ENCODE data around the gene ZFYVE19. TPM values are rescaled to one million over a fixed set of nuclear protein-coding genes. Genes with fewer than 3 reads are reported as not detected.

ZFYVE19 gene
- total RNA-seq, 2 donors from 2014 or later: 27.0 to 29.3 TPM

DNA sequence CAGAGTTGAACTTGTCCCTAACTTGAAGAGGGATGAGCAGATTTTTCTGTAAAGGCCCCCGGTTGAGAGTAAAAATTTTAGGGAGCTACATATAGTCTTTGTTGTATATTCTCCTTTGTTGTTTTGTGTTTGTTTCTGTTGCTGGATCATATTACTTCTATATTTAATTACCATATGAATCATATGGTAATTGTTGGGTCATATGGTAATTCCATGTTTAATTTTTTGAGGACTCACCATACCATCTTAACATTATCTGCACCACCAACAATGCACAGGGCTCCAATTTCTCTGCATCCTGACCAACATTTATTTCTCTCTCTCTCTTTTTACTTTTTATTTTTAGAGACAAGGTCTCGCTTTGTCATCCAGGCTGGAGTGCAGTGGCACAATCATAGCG is 7.4 kb upstream of the ZFYVE19 start:
- no peaks in the 10 kb centered on the region for H3K9me3 ChIP-seq
- 95% methylated on average over 3 of the region's 3 CpGs for WGBS, 2 donors
- ATAC-seq (no peak), DNase-seq (no peak)
- TF ChIP-seq, protein P1, sequence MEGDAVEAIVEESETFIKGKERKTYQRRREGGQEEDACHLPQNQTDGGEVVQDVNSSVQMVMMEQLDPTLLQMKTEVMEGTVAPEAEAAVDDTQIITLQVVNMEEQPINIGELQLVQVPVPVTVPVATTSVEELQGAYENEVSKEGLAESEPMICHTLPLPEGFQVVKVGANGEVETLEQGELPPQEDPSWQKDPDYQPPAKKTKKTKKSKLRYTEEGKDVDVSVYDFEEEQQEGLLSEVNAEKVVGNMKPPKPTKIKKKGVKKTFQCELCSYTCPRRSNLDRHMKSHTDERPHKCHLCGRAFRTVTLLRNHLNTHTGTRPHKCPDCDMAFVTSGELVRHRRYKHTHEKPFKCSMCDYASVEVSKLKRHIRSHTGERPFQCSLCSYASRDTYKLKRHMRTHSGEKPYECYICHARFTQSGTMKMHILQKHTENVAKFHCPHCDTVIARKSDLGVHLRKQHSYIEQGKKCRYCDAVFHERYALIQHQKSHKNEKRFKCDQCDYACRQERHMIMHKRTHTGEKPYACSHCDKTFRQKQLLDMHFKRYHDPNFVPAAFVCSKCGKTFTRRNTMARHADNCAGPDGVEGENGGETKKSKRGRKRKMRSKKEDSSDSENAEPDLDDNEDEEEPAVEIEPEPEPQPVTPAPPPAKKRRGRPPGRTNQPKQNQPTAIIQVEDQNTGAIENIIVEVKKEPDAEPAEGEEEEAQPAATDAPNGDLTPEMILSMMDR (IDR thresholded peaks at IDR 0.05): no peak
- TF ChIP-seq POLR2A (IDR thresholded peaks at IDR 0.05): no peak
- H3K4me1 ChIP-seq: peaks cover 13% of the 10 kb centered on the region
- H3K4me3 ChIP-seq: no peak overlapping the region
- H3K27ac ChIP-seq: no peak overlapping the region
- intact Hi-C loops (cut with DNase I): no loop called here
- H3K27me3 ChIP-seq: no peaks in the 10 kb centered on the region
- H3K36me3 ChIP-seq (replicated peaks in 1 of 2; ENCODE audit: insufficient read depth in 1 of 2, low read depth in 2 of 2): no peaks in the 10 kb centered on the region

- Histone ChIP-seq H3K4me1 (peaks cover 20% of the 10 kb centered on the region), H3K4me3 (no peak overlapping the region), H3K27ac (no peak overlapping the region), H3K36me3 (replicated peaks in 1 of 2; ENCODE audit: insufficient read depth in 1 of 2, low read depth in 2 of 2) (no peaks in the 10 kb centered on the region), H3K9me3 (no peaks in the 10 kb centered on the region), H3K27me3 (no peaks in the 10 kb centered on the region)
- intact Hi-C loops (cut with DNase I): no loop called here
- TF ChIP-seq POLR2A (IDR thresholded peaks at IDR 0.05): no peak
- TF ChIP-seq, protein P1 (IDR thresholded peaks at IDR 0.05): no peak
- DNase-seq (no peak), ATAC-seq (no peak)
- WGBS, 2 donors: 80 to 85% methylated on average over 2 of the region's 2 CpGs
Observed at GRCh38 chr15:40803076-40803475, 3.8 kb upstream of the ZFYVE19 start.

DNA sequence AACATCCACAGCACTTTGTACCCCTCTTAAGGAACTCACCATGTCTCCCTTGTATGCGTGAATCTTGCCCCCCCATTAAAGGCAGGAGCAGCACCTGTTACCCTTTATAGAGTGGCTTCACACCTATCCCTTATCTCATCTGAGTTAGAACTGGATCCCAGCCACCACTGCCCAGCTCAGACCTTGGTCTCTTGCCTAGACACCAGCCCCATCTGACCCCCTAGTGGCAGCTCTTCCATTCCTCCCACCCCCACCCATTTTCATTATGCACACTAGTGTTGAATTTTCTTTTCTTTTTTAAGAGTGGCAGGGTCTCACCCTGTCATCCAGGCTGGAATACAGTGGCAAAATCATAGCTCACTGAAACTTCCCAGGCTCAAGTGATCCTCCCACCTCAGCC is 3.2 kb upstream of the ZFYVE19 start:
- 53 to 64% methylated on average over 1 of the region's 1 CpG for WGBS, 2 donors
- H3K9me3 ChIP-seq: no peaks in the 10 kb centered on the region
- H3K4me1 ChIP-seq: peaks cover 27% of the 10 kb centered on the region
- no peak overlapping the region for H3K27ac ChIP-seq
- ATAC-seq: no peak
- no peaks in the 10 kb centered on the region for H3K27me3 ChIP-seq
- peak in 1 of 4 donors; percentile 45 for DNase-seq
- H3K4me3 ChIP-seq: no peak overlapping the region
- no peaks in the 10 kb centered on the region for H3K36me3 ChIP-seq (replicated peaks in 1 of 2; ENCODE audit: insufficient read depth in 1 of 2, low read depth in 2 of 2)
- intact Hi-C loops (cut with DNase I): no loop called here
- TF ChIP-seq, protein P1 (IDR thresholded peaks at IDR 0.05): peak in 1 of 7 experiments; percentile 14
- TF ChIP-seq POLR2A (IDR thresholded peaks at IDR 0.05): no peak

DNA sequence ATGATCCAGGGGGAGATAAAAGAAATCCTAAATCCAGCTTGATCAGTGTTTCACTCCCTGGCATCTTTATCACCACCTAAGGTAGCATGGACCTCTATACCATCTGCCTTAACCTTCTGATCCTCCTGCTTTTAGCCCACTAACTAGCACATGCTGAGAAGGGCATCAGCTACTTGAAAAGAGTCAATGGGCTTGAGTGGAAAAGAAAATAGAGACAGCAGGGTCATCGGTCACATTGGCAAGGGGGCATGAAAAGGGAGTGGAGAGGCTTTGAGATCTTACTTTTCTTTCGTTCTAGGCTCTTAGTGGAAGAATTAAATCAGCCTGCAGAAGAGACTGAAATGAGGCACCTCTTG is 239 bp upstream of the ZFYVE19 start:
- H3K9me3 ChIP-seq: no peaks in the 10 kb centered on the region
- WGBS, 2 donors: 0% methylated on average over 2 of the region's 2 CpGs

More for the DNA sequence above, 239 bp upstream of the ZFYVE19 start:
- DNase-seq: no peak
- Histone ChIP-seq H3K36me3 (replicated peaks in 1 of 2; ENCODE audit: insufficient read depth in 1 of 2, low read depth in 2 of 2) (peaks cover 0 to 3% of the 10 kb centered on the region in 2 donors), H3K27me3 (no peaks in the 10 kb centered on the region), H3K4me1 (peaks cover 28% of the 10 kb centered on the region), H3K4me3 (peak overlapping the region; percentile 70 to 74), H3K27ac (peak overlapping the region; percentile 73 to 89 (median 88))
- TF ChIP-seq POLR2A (IDR thresholded peaks at IDR 0.05): no peak
- TF ChIP-seq, protein P1 (IDR thresholded peaks at IDR 0.05): no peak
- ATAC-seq: no peak
- intact Hi-C loops (cut with DNase I): no loop called here
